ENCODE results near the gene STXBP4. TPM values are rescaled to one million over a fixed set of nuclear protein-coding genes. Genes with fewer than 3 reads are reported as not detected.

The STXBP4 gene
- polyA plus RNA-seq, 1 of the 3 experiments (the other 2 are of a cell fraction), result 2.8 TPM

GRCh38 chr17:55116440-55116914, 147.9 kb downstream of the STXBP4 start (continued):
- TF ChIP-seq, protein P1, sequence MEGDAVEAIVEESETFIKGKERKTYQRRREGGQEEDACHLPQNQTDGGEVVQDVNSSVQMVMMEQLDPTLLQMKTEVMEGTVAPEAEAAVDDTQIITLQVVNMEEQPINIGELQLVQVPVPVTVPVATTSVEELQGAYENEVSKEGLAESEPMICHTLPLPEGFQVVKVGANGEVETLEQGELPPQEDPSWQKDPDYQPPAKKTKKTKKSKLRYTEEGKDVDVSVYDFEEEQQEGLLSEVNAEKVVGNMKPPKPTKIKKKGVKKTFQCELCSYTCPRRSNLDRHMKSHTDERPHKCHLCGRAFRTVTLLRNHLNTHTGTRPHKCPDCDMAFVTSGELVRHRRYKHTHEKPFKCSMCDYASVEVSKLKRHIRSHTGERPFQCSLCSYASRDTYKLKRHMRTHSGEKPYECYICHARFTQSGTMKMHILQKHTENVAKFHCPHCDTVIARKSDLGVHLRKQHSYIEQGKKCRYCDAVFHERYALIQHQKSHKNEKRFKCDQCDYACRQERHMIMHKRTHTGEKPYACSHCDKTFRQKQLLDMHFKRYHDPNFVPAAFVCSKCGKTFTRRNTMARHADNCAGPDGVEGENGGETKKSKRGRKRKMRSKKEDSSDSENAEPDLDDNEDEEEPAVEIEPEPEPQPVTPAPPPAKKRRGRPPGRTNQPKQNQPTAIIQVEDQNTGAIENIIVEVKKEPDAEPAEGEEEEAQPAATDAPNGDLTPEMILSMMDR (IDR thresholded peaks at IDR 0.05), result no peak
- TF ChIP-seq TAF1 (IDR thresholded peaks at IDR 0.05; ENCODE audit: borderline replicate concordance, low read depth, low read length), result no peak

GRCh38 chr17:55117164-55117563, 148.6 kb downstream of the STXBP4 start:
- Histone ChIP-seq H3K4me1 (ENCODE audit: control insufficient read depth in 1 of 2, insufficient read depth in 2 of 2, low read depth in 1 of 2, low read length in 1 of 2) (peaks cover 3 to 13% of the 10 kb centered on the region in 2 experiments; a peak in 2 of 4 replicates), H3K9me2 (no peaks in the 10 kb centered on the region), H3K27ac (ENCODE audit: low read depth in 2 of 2, low read length in 1 of 2) (no peak overlapping the region; a peak in 1 of 4 replicates), H3K4me3 (ENCODE audit: low read depth in 2 of 2, low read length in 1 of 2) (no peak overlapping the region), H3F3A (replicated peaks; ENCODE audit: insufficient read depth) (no peaks in the 10 kb centered on the region), H4K20me1 (ENCODE audit: insufficient read depth) (no peaks in the 10 kb centered on the region), H3K27me3 (ENCODE audit: insufficient read depth) (no peaks in the 10 kb centered on the region), H3K9me3 (no peaks in the 10 kb centered on the region), H3K4me2 (no peak overlapping the region), H3K79me2 (ENCODE audit: insufficient read depth) (no peaks in the 10 kb centered on the region), H2AFZ (ENCODE audit: low read depth) (no peak overlapping the region), H3K36me3 (replicated peaks in 1 of 2; ENCODE audit: control insufficient read depth in 1 of 2, insufficient read depth in 2 of 2, low read length in 1 of 2) (peaks cover 0 to 2% of the 10 kb centered on the region in 2 experiments), H3K9ac (no peak overlapping the region)
- POLR2A ChIA-PET, result no interaction called here
- no peak for DNase-seq
- CTCF ChIA-PET, result interaction anchor here (1.0 to 1.1 kb wide), 2 partner anchors 63 to 124 kb away, joined by 3 read pairs; no protein-coding TSS in a partner anchor
- WGBS (ENCODE audit: low lambda C conversion rate), result 80% methylated on average over 3 of the region's 3 CpGs
- TF ChIP-seq, protein P2, sequence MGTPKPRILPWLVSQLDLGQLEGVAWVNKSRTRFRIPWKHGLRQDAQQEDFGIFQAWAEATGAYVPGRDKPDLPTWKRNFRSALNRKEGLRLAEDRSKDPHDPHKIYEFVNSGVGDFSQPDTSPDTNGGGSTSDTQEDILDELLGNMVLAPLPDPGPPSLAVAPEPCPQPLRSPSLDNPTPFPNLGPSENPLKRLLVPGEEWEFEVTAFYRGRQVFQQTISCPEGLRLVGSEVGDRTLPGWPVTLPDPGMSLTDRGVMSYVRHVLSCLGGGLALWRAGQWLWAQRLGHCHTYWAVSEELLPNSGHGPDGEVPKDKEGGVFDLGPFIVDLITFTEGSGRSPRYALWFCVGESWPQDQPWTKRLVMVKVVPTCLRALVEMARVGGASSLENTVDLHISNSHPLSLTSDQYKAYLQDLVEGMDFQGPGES (IDR thresholded peaks at IDR 0.05; ENCODE audit: low read depth, low read length), result no peak
- TF ChIP-seq TAF1 (IDR thresholded peaks at IDR 0.05; ENCODE audit: borderline replicate concordance, low read depth, low read length) (no peak), RXRA (IDR thresholded peaks at IDR 0.05; ENCODE audit: borderline replicate concordance, low read depth) (no peak), USF1 (IDR thresholded peaks at IDR 0.05; ENCODE audit: borderline replicate concordance, low read depth) (no peak), RFX5 (IDR thresholded peaks at IDR 0.05; ENCODE audit: low read length) (no peak)

GRCh38 chr17:55120651-55121050, 152.1 kb downstream of the STXBP4 start:
- TF ChIP-seq NFIC (IDR thresholded peaks at IDR 0.05; ENCODE audit: borderline replicate concordance), result no peak
- no peak for TF ChIP-seq RFX5 (IDR thresholded peaks at IDR 0.05; ENCODE audit: low read length)
- no peak for TF ChIP-seq JUND (IDR thresholded peaks at IDR 0.05)
- no peak for TF ChIP-seq FOSL2 (IDR thresholded peaks at IDR 0.05; ENCODE audit: borderline replicate concordance, low read depth)
- no peak for TF ChIP-seq GABPA (IDR thresholded peaks at IDR 0.05; ENCODE audit: low read depth)
- TF ChIP-seq, protein P3, sequence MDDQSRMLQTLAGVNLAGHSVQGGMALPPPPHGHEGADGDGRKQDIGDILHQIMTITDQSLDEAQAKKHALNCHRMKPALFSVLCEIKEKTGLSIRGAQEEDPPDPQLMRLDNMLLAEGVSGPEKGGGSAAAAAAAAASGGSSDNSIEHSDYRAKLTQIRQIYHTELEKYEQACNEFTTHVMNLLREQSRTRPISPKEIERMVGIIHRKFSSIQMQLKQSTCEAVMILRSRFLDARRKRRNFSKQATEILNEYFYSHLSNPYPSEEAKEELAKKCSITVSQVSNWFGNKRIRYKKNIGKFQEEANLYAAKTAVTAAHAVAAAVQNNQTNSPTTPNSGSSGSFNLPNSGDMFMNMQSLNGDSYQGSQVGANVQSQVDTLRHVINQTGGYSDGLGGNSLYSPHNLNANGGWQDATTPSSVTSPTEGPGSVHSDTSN (IDR thresholded peaks at IDR 0.05), result no peak
- TF ChIP-seq NRF1 (IDR thresholded peaks at IDR 0.05; ENCODE audit: low read depth, low read length), result no peak
- TF ChIP-seq, protein P1 (IDR thresholded peaks at IDR 0.05), result no peak
- TF ChIP-seq RAD21 (IDR thresholded peaks at IDR 0.05; ENCODE audit: low read length), result no peak
- TF ChIP-seq RCOR1 (IDR thresholded peaks at IDR 0.05; ENCODE audit: low read length), result no peak
- TF ChIP-seq EP300 (IDR thresholded peaks at IDR 0.05; ENCODE audit: borderline replicate concordance in 1 of 2, low read depth in 1 of 2, low read length in 1 of 2), result no peak
- H3K36me3 ChIP-seq (replicated peaks in 1 of 2; ENCODE audit: control insufficient read depth in 1 of 2, insufficient read depth in 2 of 2, low read length in 1 of 2), result peaks cover 0 to 2% of the 10 kb centered on the region in 2 experiments
- ChIA-PET POLR2A (no interaction called here), CTCF (interaction anchor here (1.0 to 1.6 kb wide), 3 partner anchors 12 to 176 kb away, joined by 3 read pairs; no protein-coding TSS in a partner anchor)
- H3K9me3 ChIP-seq, result no peaks in the 10 kb centered on the region
- H3K9me2 ChIP-seq, result no peaks in the 10 kb centered on the region; the same call in 1 of the 2 replicates
- H3K4me1 ChIP-seq (ENCODE audit: control insufficient read depth in 1 of 2, insufficient read depth in 2 of 2, low read depth in 1 of 2, low read length in 1 of 2), result peaks cover 3 to 11% of the 10 kb centered on the region in 2 experiments; a peak in 3 of 4 replicates
- no peak overlapping the region for H3K4me2 ChIP-seq
- no peaks in the 10 kb centered on the region for H3F3A ChIP-seq (replicated peaks; ENCODE audit: insufficient read depth)
- H3K9ac ChIP-seq, result no peak overlapping the region
- no peaks in the 10 kb centered on the region for H3K79me2 ChIP-seq (ENCODE audit: insufficient read depth)
- H3K27me3 ChIP-seq (ENCODE audit: insufficient read depth), result no peaks in the 10 kb centered on the region
- H4K20me1 ChIP-seq (ENCODE audit: insufficient read depth), result no peaks in the 10 kb centered on the region
- H3K27ac ChIP-seq (ENCODE audit: low read depth in 2 of 2, low read length in 1 of 2), result no peak overlapping the region
- DNase-seq, result no peak
- no peak overlapping the region for H3K4me3 ChIP-seq (ENCODE audit: low read depth in 2 of 2, low read length in 1 of 2)
- H2AFZ ChIP-seq (ENCODE audit: low read depth), result no peak overlapping the region
